GM12892 (cell line): Measurements from ENCODE around the gene KCTD3.

Experiments used
- POLR2A ChIP-seq: IDR thresholded peaks from 2 replicates; pipeline ENCODE4 v1.6.1; 2011; ENCODE audit warnings: low read depth, low read length, control low read depth
- POLR2AphosphoS5 ChIP-seq: IDR thresholded peaks from 2 replicates; pipeline ENCODE4 v1.6.1; 2011; ENCODE audit warnings: low read depth, low read length, control low read depth

DNA sequence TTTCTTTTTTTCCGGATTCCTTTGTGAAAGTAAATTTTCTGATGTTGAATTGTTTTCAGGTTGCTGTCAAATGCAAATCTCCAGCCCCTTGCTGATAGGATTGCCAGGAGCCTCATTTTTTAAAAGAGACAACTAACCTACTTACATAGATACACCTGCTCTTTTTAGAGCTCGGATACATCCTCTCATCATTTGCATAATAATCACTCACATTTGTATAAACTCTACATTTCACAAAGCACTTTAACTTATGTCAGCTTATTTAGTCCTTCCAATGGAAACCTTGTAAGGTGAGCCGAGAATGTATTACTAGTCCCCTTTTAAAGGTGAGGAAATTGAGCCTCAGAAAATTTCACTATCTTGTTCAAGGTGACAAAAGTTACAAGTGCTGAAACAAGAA is 84.8 kb downstream of the KCTD3 start:
- no peak for TF ChIP-seq POLR2AphosphoS5
- TF ChIP-seq POLR2A: no peak
